Endothelial cell (in vitro differentiated cells): ENCODE data around the gene VAV2. TPM values are rescaled to one million over a fixed set of nuclear protein-coding genes. Genes with fewer than 3 reads are reported as not detected.

ENCODE experiments used
- DNase-seq: peaks from one replicate; pipeline ENCODE4 v3.0.0; 2021; ENCODE audit warnings: low spot score
- H3K27ac Mint-ChIP-seq: one replicate; pipeline ENCODE4 v1.8.0; 2021; ENCODE audit warnings: mixed read lengths, inconsistent platforms; ENCODE audit not compliant: unreplicated experiment
- H3K27me3 Mint-ChIP-seq: one replicate; pipeline ENCODE4 v1.8.0; 2021; ENCODE audit warnings: mild to moderate bottlenecking, moderate library complexity, mixed read lengths, inconsistent platforms; ENCODE audit not compliant: unreplicated experiment
- H3K36me3 Mint-ChIP-seq: one replicate; pipeline ENCODE4 v1.8.0; 2021; ENCODE audit warnings: mild to moderate bottlenecking, low read depth, mixed read lengths, inconsistent platforms; ENCODE audit not compliant: unreplicated experiment
- H3K4me1 Mint-ChIP-seq: one replicate; pipeline ENCODE4 v1.8.0; 2021; ENCODE audit warnings: mild to moderate bottlenecking, mixed read lengths, inconsistent platforms; ENCODE audit not compliant: unreplicated experiment
- H3K4me3 Mint-ChIP-seq: one replicate; pipeline ENCODE4 v1.8.0; 2021; ENCODE audit warnings: mild to moderate bottlenecking, mixed read lengths, inconsistent platforms; ENCODE audit not compliant: unreplicated experiment
- H3K9me3 Mint-ChIP-seq: one replicate; pipeline ENCODE4 v1.8.0; 2021; ENCODE audit warnings: mixed read lengths, inconsistent platforms; ENCODE audit not compliant: unreplicated experiment
- total RNA-seq: library from RNA; stranded (reverse); fragmentation: NEBNext Ultra II Directional; extraction: Animal tissue kit (Norgen Biotek cat#: 25700); gene quantifications from one replicate; pipeline ENCODE4 v1.2.1, GENCODE V29; 2021; ENCODE audit not compliant: unreplicated experiment
- TF ChIP-seq, protein P1 (sequence below): fragments of 200-600 bp; sonication (generic); IDR thresholded peaks from one replicate; pipeline ENCODE4 v1.5.0; 2021; ENCODE audit warnings: antibody characterized with exemption; ENCODE audit not compliant: unreplicated experiment

VAV2 gene
- total RNA-seq, 1 donor from 2014 or later: 27.2 TPM

DNA sequence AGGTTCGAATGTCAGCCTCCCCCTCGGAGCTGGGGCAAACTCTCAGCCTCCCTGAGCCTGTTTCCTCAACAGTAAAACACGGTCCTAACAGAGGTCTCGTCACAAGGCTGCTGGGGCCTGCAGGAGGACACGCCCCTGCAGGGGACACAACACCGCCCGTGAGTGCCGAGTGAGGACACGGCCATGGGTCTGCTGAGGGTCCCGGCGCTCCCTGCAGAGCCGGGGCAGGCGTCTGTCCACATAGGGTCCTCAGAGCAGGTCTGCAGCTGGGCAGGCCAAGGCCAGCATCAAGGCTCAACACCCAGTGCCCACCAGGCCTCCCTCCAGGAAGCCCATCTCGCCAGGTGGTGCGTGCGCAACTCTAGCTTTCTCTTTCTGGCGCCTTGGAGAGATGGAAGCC is 125.2 kb downstream of the VAV2 start:
- Mint-ChIP-seq H3K27me3 (peaks cover 10% of the 10 kb centered on the region), H3K27ac (no peak overlapping the region), H3K4me1 (peaks cover 19% of the 10 kb centered on the region), H3K36me3 (peaks cover 11% of the 10 kb centered on the region), H3K4me3 (no peak overlapping the region), H3K9me3 (no peaks in the 10 kb centered on the region)
- DNase-seq: no peak
- TF ChIP-seq, protein P1, sequence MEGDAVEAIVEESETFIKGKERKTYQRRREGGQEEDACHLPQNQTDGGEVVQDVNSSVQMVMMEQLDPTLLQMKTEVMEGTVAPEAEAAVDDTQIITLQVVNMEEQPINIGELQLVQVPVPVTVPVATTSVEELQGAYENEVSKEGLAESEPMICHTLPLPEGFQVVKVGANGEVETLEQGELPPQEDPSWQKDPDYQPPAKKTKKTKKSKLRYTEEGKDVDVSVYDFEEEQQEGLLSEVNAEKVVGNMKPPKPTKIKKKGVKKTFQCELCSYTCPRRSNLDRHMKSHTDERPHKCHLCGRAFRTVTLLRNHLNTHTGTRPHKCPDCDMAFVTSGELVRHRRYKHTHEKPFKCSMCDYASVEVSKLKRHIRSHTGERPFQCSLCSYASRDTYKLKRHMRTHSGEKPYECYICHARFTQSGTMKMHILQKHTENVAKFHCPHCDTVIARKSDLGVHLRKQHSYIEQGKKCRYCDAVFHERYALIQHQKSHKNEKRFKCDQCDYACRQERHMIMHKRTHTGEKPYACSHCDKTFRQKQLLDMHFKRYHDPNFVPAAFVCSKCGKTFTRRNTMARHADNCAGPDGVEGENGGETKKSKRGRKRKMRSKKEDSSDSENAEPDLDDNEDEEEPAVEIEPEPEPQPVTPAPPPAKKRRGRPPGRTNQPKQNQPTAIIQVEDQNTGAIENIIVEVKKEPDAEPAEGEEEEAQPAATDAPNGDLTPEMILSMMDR: no peak

DNA sequence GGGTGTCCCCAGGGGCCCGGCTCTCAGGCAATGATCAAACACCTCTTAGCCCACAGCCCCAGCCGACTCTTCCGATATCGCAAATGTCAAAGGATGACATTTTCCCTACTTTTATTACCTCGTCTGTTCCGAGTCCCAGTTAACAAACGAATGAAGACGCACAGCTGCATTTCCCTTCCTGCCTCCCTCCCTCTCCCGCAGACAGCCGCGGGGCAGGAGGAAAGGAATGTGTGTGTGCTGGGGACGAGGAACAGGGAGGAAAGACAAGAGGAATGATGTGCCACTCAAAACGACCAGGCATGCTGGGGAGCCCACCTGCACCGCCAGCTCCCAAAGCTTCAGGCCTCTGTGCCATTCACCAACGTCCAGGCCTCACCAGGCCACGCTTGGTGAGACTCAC is 128.1 kb downstream of the VAV2 start:
- Mint-ChIP-seq H3K9me3 (no peaks in the 10 kb centered on the region), H3K4me3 (no peak overlapping the region), H3K36me3 (peaks cover 18% of the 10 kb centered on the region), H3K27me3 (peaks cover 8% of the 10 kb centered on the region), H3K27ac (no peak overlapping the region), H3K4me1 (peaks cover 5% of the 10 kb centered on the region)
- TF ChIP-seq, protein P1: no peak
- no peak for DNase-seq

DNA sequence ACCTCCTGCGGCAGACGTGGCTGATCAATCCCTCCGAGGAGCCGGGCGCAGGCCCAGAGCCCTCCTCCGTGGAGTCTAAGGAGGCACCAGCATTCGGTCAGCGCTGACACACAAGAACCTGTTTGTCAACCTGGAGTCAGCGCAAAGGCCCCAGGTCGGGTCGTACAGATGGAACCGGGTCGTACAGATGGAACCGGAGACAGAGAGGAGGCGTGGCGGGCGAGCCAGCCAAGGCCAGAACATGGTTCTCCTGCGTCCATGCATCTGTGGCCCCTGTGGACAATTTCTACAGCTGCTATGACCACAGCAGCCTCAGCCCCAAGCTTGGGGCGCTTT is 128.9 kb downstream of the VAV2 start:
- H3K4me1 Mint-ChIP-seq: peaks cover 5% of the 10 kb centered on the region
- no peak overlapping the region for H3K27ac Mint-ChIP-seq
- peaks cover 9% of the 10 kb centered on the region for H3K27me3 Mint-ChIP-seq
- no peaks in the 10 kb centered on the region for H3K9me3 Mint-ChIP-seq
- no peak for DNase-seq
- TF ChIP-seq, protein P1: no peak
- H3K36me3 Mint-ChIP-seq: peaks cover 18% of the 10 kb centered on the region
- no peak overlapping the region for H3K4me3 Mint-ChIP-seq

DNA sequence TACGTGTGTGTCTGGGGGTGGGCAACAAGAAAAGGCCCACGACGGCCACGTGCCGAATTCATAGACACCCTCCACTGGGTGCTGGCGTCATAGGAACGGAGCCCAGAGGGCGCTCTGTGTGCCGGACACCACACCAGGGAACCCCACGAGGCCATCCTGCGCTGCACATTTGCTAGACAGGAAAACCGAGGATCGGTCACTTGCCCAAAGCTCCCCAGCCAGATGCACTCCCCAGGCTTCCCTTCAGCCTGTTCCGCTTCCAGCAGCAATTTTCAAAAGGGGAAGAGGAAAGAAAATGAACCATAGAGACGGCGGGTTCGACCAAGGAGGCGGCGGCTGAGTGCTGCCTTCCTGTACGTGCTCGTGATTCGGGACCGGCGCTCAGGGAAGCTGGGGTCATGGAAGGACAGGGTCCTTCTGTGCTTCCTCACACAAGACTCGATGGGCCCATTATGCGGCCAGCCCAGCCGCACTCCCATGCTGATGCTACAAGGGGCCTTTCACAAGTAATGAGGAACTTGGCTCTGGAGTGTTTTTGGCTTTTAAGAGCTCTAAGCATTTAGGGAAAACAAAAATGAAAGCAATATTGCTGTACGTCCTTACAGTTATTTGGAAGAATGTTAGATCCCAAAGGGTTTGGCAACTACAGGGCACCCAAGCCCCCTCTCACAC is 129.4 kb downstream of the VAV2 start:
- H3K36me3 Mint-ChIP-seq: peaks cover 18% of the 10 kb centered on the region
- H3K27ac Mint-ChIP-seq: no peak overlapping the region
- H3K4me1 Mint-ChIP-seq: peaks cover 5% of the 10 kb centered on the region
- DNase-seq: no peak
- H3K9me3 Mint-ChIP-seq: no peaks in the 10 kb centered on the region
- TF ChIP-seq, protein P1: no peak
- no peak overlapping the region for H3K4me3 Mint-ChIP-seq
- peaks cover 11% of the 10 kb centered on the region for H3K27me3 Mint-ChIP-seq

DNA sequence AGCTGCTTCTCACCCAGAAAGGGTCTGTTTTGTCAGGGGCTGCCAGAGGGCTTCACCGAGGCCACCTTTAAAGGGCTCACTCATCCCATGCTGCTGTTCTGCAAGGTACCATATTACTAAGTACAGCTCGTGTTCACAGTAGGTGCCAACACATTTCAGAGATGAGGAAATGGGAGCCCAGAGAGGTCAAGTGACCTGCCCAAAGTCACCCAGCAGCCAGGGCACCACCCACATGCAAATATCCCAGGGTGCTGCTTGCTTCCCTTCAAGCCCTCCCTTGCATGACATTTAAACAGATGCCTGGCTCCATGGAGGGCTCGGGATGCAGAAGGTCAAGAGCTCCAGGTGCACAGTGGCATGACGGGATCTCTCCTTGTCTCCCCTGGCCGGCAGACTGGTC is 130.4 kb downstream of the VAV2 start:
- H3K36me3 Mint-ChIP-seq: peaks cover 18% of the 10 kb centered on the region
- H3K9me3 Mint-ChIP-seq: no peaks in the 10 kb centered on the region
- H3K27me3 Mint-ChIP-seq: peaks cover 11% of the 10 kb centered on the region
- H3K4me3 Mint-ChIP-seq: no peak overlapping the region
- TF ChIP-seq, protein P1: no peak
- no peak overlapping the region for H3K27ac Mint-ChIP-seq
- DNase-seq: no peak
- H3K4me1 Mint-ChIP-seq: peaks cover 5% of the 10 kb centered on the region
